Lung (tissue), 12 donors: ENCODE results near the gene HOXA4. TPM values are rescaled to one million over a fixed set of nuclear protein-coding genes. Genes with fewer than 3 reads are reported as not detected.
A peak's percentile ranks its signal among the peaks of the same experiment; 100 is the strongest.

ENCODE experiments used
- ATAC-seq: fragments of 200-7000 bp; cut with Tn5 transposase; one replicate; pipeline ENCODE4 v1.9.1; 2020; ENCODE audit warnings: moderate number of reproducible peaks; ENCODE audit not compliant: insufficient read depth, low FRiP score
- DNase-seq, 3 donors: peaks; one replicate each; pipeline ENCODE4 v3.0.0-alpha.2; 2013 to 2017
- H3K27ac ChIP-seq, 2 donors: one replicate each; pipeline ENCODE4 v1.5.1; 2013; ENCODE audit warnings: mild to moderate bottlenecking in 2 of 2, moderate library complexity in 2 of 2, control low read depth in 1 of 2, inconsistent platforms in 1 of 2, low read depth in 1 of 2, low read length in 1 of 2
- H3K27me3 ChIP-seq, 3 donors: one replicate each; pipeline ENCODE4 v1.5.1; 2013; ENCODE audit warnings: low read length in 2 of 3; ENCODE audit not compliant: control insufficient read depth in 3 of 3, insufficient read depth in 3 of 3
- H3K36me3 ChIP-seq, 4 donors: one replicate each; pipeline ENCODE4 v1.5.1; 2013; ENCODE audit warnings: low read length in 4 of 4, mild to moderate bottlenecking in 1 of 4, moderate library complexity in 1 of 4; ENCODE audit not compliant: control insufficient read depth in 4 of 4, insufficient read depth in 4 of 4
- H3K4me1 ChIP-seq, 5 donors: one replicate each; pipeline ENCODE4 v1.5.1; 2013; ENCODE audit warnings: low read length in 5 of 5, mild to moderate bottlenecking in 2 of 5, moderate library complexity in 1 of 5; ENCODE audit not compliant: control insufficient read depth in 5 of 5, insufficient read depth in 5 of 5
- H3K4me3 ChIP-seq: one replicate; pipeline ENCODE4 v1.5.1; 2013; ENCODE audit warnings: mild to moderate bottlenecking, control low read depth, moderate library complexity
- H3K9ac ChIP-seq, 2 donors: one replicate each; pipeline ENCODE4 v1.5.1; 2013; ENCODE audit warnings: low read length in 2 of 2, control low read depth in 1 of 2; ENCODE audit not compliant: insufficient read depth in 1 of 2
- H3K9me3 ChIP-seq, 4 donors: one replicate each; pipeline ENCODE4 v1.5.1; 2013; ENCODE audit warnings: low read length in 3 of 4, mild to moderate bottlenecking in 1 of 4, moderate library complexity in 1 of 4; ENCODE audit not compliant: control insufficient read depth in 4 of 4, insufficient read depth in 3 of 4
- WGBS, 2 donors: extraction: QIAGEN DNeasy Blood & Tissue Kit; methylation state at CpG; one replicate each; pipeline ENCODE4 v1.1.7; 2013; 5-methylcytosine and 5-hydroxymethylcytosine counted together
- polyA plus RNA-seq, 2 donors: library from polyadenylated mRNA; stranded (reverse); fragments of 200-250 nt; gene quantifications; one replicate each; pipeline ENCODE4 v1.2.1, GENCODE V29; 2013
- total RNA-seq, 2 donors: library from RNA; depleted of rRNA in 1 of 2; stranded (reverse); fragments of >200 nt in 1 of 2; gene quantifications; one replicate each; pipeline ENCODE4 v1.2.1, GENCODE V29; 2014 to 2021
- TF ChIP-seq, protein P1 (sequence below): IDR thresholded peaks from 2 replicates; pipeline ENCODE4 v1.5.1; 2012; ENCODE audit warnings: mild to moderate bottlenecking; ENCODE audit errors: control extremely low read depth, extremely low read depth
- donor health status: control.
- donor health status: control.
- donor health status: Bipolar disorder and iron deficiency.
- donor health status: healthy.
- donor health status: DM: yes; HTN: yes; CAD: no.

HOXA4 gene
- total and polyA plus RNA-seq, 4 donors: 2.7 to 6.0 (median 4.1) TPM

DNA sequence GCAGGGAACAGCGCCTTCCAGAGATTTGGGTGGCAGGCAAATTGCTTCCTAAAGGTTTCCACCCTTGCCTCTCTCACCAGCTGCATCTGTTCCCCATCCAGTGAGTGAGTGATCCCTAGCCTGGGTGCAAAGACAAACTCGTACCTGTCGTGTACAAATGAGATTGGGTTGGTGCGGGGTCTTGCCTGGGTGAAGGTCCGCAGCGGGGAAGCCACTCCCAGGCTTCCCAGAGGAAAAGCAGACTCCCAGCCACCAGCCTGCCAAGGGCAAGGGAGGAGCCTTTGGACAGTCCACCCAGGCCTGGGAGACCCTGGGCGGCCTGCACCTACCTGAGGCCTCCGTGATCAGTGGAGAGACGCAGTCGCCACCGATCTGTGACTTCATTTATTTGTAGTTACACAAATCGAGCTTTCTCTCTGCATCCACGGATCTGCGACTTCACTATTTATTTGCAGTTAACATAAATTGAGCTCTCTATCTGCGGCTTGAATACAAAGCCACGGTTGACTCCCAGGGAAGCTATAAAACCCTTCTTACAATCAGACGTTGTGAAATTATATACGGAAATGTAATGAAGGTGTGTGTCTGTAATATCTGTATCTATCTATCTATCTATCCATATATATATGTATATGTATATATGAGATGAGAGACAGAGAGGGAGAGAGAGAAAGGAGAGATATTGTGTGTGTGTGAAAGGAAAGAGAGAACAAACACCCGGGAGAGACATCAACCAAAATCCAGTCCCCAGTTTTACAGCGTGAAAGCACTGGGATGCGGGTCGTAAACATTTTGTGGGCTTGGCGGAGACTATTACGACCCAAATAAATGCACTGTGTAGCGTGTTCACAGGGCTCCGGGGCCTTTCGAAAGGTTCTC is 28.9 kb upstream of the HOXA4 start:
- Histone ChIP-seq H3K27ac (no peak overlapping the region), H3K4me3 (no peak overlapping the region), H3K9ac (no peak overlapping the region), H3K36me3 (no peaks in the 10 kb centered on the region), H3K9me3 (no peaks in the 10 kb centered on the region), H3K4me1 (peaks cover 0 to 19% (median 3%) of the 10 kb centered on the region in 5 donors), H3K27me3 (peaks cover 0 to 92% (median 69%) of the 10 kb centered on the region in 3 donors)
- 38 to 60% methylated on average over 27 of the region's 27 CpGs for WGBS, 2 donors
- DNase-seq (no peak), ATAC-seq (no peak)
- TF ChIP-seq, protein P1, sequence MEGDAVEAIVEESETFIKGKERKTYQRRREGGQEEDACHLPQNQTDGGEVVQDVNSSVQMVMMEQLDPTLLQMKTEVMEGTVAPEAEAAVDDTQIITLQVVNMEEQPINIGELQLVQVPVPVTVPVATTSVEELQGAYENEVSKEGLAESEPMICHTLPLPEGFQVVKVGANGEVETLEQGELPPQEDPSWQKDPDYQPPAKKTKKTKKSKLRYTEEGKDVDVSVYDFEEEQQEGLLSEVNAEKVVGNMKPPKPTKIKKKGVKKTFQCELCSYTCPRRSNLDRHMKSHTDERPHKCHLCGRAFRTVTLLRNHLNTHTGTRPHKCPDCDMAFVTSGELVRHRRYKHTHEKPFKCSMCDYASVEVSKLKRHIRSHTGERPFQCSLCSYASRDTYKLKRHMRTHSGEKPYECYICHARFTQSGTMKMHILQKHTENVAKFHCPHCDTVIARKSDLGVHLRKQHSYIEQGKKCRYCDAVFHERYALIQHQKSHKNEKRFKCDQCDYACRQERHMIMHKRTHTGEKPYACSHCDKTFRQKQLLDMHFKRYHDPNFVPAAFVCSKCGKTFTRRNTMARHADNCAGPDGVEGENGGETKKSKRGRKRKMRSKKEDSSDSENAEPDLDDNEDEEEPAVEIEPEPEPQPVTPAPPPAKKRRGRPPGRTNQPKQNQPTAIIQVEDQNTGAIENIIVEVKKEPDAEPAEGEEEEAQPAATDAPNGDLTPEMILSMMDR: no peak

DNA sequence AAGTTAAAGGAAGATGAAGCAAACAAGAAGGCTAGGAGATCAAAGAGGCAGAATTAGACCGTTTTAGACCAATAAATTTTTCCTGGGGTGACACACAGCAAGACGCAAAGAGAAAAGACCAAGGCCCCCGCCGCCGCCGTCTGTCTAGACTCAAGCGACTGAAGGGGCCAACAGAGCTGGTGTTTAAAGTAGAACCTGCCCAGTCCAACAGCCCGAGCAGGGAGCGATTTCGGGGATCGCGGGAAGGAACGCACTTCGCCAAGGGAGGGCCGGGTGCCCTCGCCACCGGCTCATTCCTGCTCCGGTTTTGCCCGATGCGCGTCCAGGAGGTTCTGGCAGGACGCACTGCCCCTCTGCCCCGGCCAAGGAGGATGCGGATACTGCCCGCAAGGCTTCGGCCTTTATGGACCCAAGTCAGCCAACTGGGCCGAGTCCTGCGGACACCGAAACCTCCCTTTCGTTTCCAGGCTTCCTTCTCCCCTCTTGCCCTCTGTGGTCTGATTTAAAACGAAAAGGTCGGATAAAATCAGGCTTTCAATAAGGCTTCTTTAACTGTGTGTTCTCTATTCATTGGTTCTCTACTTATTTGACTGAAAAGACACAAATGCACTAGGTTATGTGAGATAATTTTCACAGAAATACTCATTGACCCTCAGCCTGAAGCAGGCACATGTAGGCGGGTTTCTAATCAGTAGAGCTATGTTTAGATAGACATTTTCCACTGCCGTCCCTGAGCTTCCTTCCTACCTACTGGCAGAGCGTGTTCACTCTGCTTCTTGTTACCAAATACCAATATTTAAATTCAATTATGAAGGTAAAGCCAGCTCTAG is 28.1 kb upstream of the HOXA4 start:
- H3K4me3 ChIP-seq: no peak overlapping the region
- no peaks in the 10 kb centered on the region for H3K36me3 ChIP-seq
- H3K9ac ChIP-seq: no peak overlapping the region
- no peak overlapping the region for H3K27ac ChIP-seq
- peak in 1 of 3 donors; percentile 34 for DNase-seq
- H3K9me3 ChIP-seq: no peaks in the 10 kb centered on the region
- H3K27me3 ChIP-seq: peaks cover 0 to 92% (median 69%) of the 10 kb centered on the region in 3 donors
- TF ChIP-seq, protein P1: no peak
- ATAC-seq: no peak
- WGBS, 2 donors: 25 to 50% methylated on average over 35 of the region's 35 CpGs
- H3K4me1 ChIP-seq: peaks cover 0 to 21% (median 3%) of the 10 kb centered on the region in 5 donors

DNA sequence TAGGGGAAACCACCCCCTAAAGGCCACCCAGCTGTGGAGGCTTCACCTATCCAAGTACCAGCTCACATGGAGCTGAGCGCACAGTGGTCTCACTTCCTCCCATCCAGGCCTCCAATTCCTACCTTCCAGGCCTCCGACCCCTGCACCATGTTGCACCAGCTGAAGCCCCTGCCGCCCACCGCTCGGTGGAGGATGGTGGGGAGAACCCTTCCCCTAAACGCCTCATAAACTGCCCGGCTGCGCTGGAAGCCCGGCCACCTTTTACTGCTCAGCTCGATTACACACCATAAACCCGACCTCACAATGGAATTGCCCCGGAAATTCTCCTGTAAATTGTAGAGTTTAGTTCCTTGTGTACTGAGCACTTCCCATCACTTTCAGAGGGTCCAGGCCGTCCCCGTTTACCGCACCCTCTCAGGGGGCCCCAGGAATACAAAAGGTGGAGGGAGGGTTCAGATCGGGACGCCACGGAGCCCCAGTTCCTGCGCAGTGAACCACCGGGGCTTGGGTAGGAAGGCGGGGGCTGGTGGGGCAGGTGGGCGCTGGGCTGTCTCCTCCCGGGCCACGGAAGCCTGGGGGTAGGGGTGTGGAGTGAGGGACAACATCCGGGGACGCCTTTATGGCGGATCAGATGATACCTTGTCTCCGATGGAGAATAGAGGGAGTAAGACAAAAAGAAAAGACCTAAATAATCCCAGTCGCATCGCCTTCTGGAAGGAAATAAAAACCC is 27.3 kb upstream of the HOXA4 start:
- no peak overlapping the region for H3K27ac ChIP-seq
- H3K27me3 ChIP-seq: peaks cover 0 to 92% (median 69%) of the 10 kb centered on the region in 3 donors
- no peak overlapping the region for H3K9ac ChIP-seq
- 12 to 42% methylated on average over 30 of the region's 30 CpGs for WGBS, 2 donors
- H3K4me3 ChIP-seq: no peak overlapping the region
- TF ChIP-seq, protein P1: no peak
- H3K9me3 ChIP-seq: no peaks in the 10 kb centered on the region
- H3K36me3 ChIP-seq: no peaks in the 10 kb centered on the region
- DNase-seq (no peak), ATAC-seq (no peak)
- H3K4me1 ChIP-seq: peaks cover 0 to 28% (median 4%) of the 10 kb centered on the region in 5 donors
